SH-SY5Y (cell line): Measurements from ENCODE around the gene FOXK1.

ENCODE experiments used
- GATA2 ChIP-seq: IDR thresholded peaks from 2 replicates; pipeline ENCODE4 v1.6.1; 2011; ENCODE audit warnings: mild to moderate bottlenecking, low read depth, low read length
- GATA3 ChIP-seq: IDR thresholded peaks from 2 replicates; pipeline ENCODE4 v1.6.1; 2011; ENCODE audit warnings: low read depth, mild to moderate bottlenecking, low read length, moderate library complexity

DNA sequence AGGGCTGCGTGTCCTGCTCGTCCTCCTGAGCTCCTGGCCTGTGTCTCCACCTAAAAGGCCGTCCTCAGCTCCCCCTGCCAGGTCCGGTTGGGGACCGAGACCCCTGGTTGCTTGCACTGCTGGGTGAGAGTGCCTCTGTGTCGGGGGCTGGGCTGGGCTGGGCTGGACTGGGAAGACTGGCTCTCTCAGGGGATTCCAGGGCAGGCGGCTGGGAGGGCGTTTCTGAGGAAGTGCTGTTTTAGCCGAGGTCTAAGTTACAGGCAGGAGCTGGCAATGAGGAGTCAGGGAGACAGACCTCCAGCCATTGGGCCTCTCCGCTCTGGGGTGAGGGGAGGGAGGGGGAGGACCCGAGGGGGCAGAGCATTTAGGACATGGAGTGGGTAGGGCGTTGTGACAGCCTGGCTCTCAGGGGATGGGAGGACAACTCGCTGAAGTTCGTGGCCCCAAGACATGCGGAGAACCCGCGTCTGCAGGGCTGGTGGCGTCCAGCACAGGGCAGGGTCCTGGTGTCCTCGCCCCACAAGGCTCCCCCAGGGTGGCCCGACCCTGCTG lies 20.9 kb downstream of the FOXK1 start:
- TF ChIP-seq GATA2 (no peak), GATA3 (no peak)
